Ectodermal cell (in vitro differentiated cells): ENCODE measurements around the gene NFKB1. TPM values are rescaled to one million over a fixed set of nuclear protein-coding genes. Genes with fewer than 3 reads are reported as not detected.
A peak's percentile ranks its signal among the peaks of the same experiment; 100 is the strongest.

Experiments
- H3K27ac ChIP-seq: 2 replicates; pipeline ENCODE4 v1.7.0; 2013; ENCODE audit warnings: mild to moderate bottlenecking, low read depth, low read length; ENCODE audit not compliant: insufficient read depth, poor library complexity, severe bottlenecking
- H3K27me3 ChIP-seq: 2 replicates; pipeline ENCODE4 v1.7.0; 2013; ENCODE audit warnings: mild to moderate bottlenecking, low read length; ENCODE audit not compliant: insufficient read depth, control insufficient read depth, poor library complexity, severe bottlenecking
- H3K36me3 ChIP-seq: one replicate; pipeline ENCODE4 v1.7.0; 2013; ENCODE audit warnings: low read length; ENCODE audit not compliant: control insufficient read depth, insufficient read depth
- H3K4me1 ChIP-seq: one replicate; pipeline ENCODE4 v1.7.0; 2013; ENCODE audit warnings: low read length; ENCODE audit not compliant: control insufficient read depth, insufficient read depth
- H3K4me3 ChIP-seq: 2 replicates; pipeline ENCODE4 v1.7.0; 2013; ENCODE audit warnings: low read depth, low read length, control low read depth; ENCODE audit not compliant: insufficient read depth
- H3K9me3 ChIP-seq: 2 replicates; pipeline ENCODE4 v1.7.0; 2013; ENCODE audit warnings: mild to moderate bottlenecking, low read length, moderate library complexity; ENCODE audit not compliant: control insufficient read depth
- WGBS, 2 experiments: methylation state at CpG; one replicate each; pipeline ENCODE4 v1.1.7; 2013; ENCODE audit warnings: missing lambda C conversion rate in 2 of 2; 5-methylcytosine and 5-hydroxymethylcytosine counted together
- polyA plus RNA-seq, 4 experiments: library from polyadenylated mRNA; stranded (reverse); fragments of 50-300 nt; gene quantifications; one replicate each; pipeline ENCODE4 v1.2.3, GENCODE V29; 2013

The NFKB1 gene
- 7.8 TPM for polyA plus RNA-seq (2013, experiment 1 of 4)
- 4.9 TPM for polyA plus RNA-seq (2013, experiment 2 of 4)
- polyA plus RNA-seq (2013, experiment 3 of 4), result 5.0 TPM
- polyA plus RNA-seq (2013, experiment 4 of 4), result 6.1 TPM

GRCh38 chr4:102500696-102501446 is at the start of gene NFKB1:
Gene NFKB1 (plus strand): TSS chr4:102501359. CDS start chr4:102525519, 24,160 bp downstream.
- H3K4me1 ChIP-seq, result no peaks in the 10 kb centered on the region
- no peaks in the 10 kb centered on the region for H3K36me3 ChIP-seq
- 6% methylated on average over 63 of the region's 63 CpGs for WGBS, 2 experiments
- no peaks in the 10 kb centered on the region for H3K9me3 ChIP-seq
- H3K27ac ChIP-seq, result peak within 1 kb of the TSS; percentile 64
- H3K27me3 ChIP-seq, result peaks cover 14% of the 10 kb centered on the region
- peak within 1 kb of the TSS; percentile 73 for H3K4me3 ChIP-seq

- 96 to 100% methylated on average over 1 of the region's 1 CpG for WGBS, 2 experiments
- H3K4me1 ChIP-seq, result no peaks in the 10 kb centered on the region
- H3K27ac ChIP-seq, result no peak overlapping the region
- H3K9me3 ChIP-seq, result no peaks in the 10 kb centered on the region
- no peak overlapping the region for H3K4me3 ChIP-seq
- no peaks in the 10 kb centered on the region for H3K27me3 ChIP-seq
- H3K36me3 ChIP-seq, result no peaks in the 10 kb centered on the region
Measured at GRCh38 chr4:102452854-102453253, 48.3 kb upstream of the NFKB1 start.

- no peak overlapping the region for H3K4me3 ChIP-seq
- no peaks in the 10 kb centered on the region for H3K9me3 ChIP-seq
- H3K27ac ChIP-seq, result no peak overlapping the region
- no peaks in the 10 kb centered on the region for H3K36me3 ChIP-seq
- H3K27me3 ChIP-seq, result no peaks in the 10 kb centered on the region
- WGBS, 2 experiments, result 93% methylated on average over 3 of the region's 3 CpGs
- H3K4me1 ChIP-seq, result no peaks in the 10 kb centered on the region
Measured at GRCh38 chr4:102453827-102454226, 47.3 kb upstream of the NFKB1 start.

- Histone ChIP-seq H3K36me3 (no peaks in the 10 kb centered on the region), H3K27ac (no peak overlapping the region), H3K4me1 (no peaks in the 10 kb centered on the region), H3K27me3 (no peaks in the 10 kb centered on the region), H3K4me3 (no peak overlapping the region), H3K9me3 (no peaks in the 10 kb centered on the region)
- no CpG with 5 or more reads among the region's 1 CpG for WGBS, 2 experiments
Measured at GRCh38 chr4:102454268-102454667, 46.9 kb upstream of the NFKB1 start.

DNA sequence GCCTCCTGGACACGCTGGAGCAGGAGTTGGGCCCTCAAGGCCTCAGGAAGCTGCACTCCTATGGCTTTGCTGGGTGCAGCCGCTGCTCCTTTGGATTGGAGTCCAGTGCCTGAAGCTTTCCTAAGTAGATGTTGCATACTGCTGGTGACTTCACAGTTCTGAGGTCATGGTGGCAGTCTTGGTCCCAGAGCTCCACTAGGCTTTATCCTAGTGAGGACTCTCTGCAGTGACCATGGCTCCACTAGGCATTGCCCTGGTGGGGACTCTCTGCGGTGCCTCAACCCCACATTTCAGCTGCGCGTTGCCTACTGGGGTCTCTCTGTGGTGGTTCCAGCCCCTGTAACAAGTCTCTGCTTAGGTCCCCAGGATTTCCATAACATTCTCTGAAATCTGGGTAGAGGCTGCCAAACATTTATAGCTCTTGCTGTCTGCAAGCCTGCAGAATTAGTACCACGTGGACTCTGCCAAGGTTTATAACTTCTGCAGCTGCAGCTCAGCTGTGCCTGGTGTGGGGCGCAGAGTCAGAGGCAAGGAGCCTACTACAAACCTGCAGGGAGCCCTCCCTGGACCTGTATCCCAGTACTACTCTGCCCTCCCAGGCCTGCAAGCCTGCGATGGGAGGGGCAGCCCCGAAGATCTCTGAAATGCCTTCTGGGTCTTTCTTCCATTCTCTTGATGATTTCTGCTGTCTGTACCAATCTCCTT is 46.0 kb upstream of the NFKB1 start:
- H3K9me3 ChIP-seq, result no peaks in the 10 kb centered on the region
- no peaks in the 10 kb centered on the region for H3K27me3 ChIP-seq
- WGBS, 2 experiments, result 86 to 87% methylated on average over 9 of the region's 9 CpGs
- H3K27ac ChIP-seq, result no peak overlapping the region
- H3K36me3 ChIP-seq, result no peaks in the 10 kb centered on the region
- no peaks in the 10 kb centered on the region for H3K4me1 ChIP-seq
- H3K4me3 ChIP-seq, result no peak overlapping the region

GRCh38 chr4:102455750-102456149 is 45.4 kb upstream of the NFKB1 start:
- 78 to 85% methylated on average over 3 of the region's 3 CpGs for whole genome bisulfite sequencing, 2 experiments
- H3K36me3 ChIP-seq, result no peaks in the 10 kb centered on the region
- no peak overlapping the region for H3K27ac ChIP-seq
- no peaks in the 10 kb centered on the region for H3K9me3 ChIP-seq
- H3K4me3 ChIP-seq, result no peak overlapping the region
- H3K27me3 ChIP-seq, result no peaks in the 10 kb centered on the region
- H3K4me1 ChIP-seq, result no peaks in the 10 kb centered on the region

DNA sequence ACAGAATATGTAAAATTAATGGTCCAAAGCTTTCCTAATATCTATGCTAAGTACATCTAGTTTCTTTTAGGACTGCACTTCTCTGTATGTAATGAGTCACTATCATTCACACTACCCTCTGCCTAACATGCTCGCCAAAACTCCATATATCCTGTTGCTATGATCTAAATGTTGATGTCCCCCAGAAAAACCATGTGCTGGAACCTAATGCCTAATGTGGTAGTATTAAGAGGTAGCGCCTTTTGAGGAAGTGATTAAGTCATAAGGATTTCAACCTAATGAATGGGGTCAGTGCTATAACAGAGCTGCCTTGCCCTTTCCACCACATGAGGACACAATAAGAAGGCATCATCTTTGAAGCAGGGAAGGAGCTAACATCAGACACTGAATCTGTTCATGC is 34.9 kb upstream of the NFKB1 start:
- 97 to 98% methylated on average over 2 of the region's 2 CpGs for WGBS, 2 experiments
- no peaks in the 10 kb centered on the region for H3K36me3 ChIP-seq
- no peaks in the 10 kb centered on the region for H3K27me3 ChIP-seq
- H3K4me1 ChIP-seq, result no peaks in the 10 kb centered on the region
- H3K4me3 ChIP-seq, result no peak overlapping the region
- H3K27ac ChIP-seq, result no peak overlapping the region
- H3K9me3 ChIP-seq, result no peaks in the 10 kb centered on the region

- H3K4me3 ChIP-seq, result no peak overlapping the region
- no peak overlapping the region for H3K27ac ChIP-seq
- H3K9me3 ChIP-seq, result no peaks in the 10 kb centered on the region
- WGBS, 2 experiments, result 100% methylated on average over 1 of the region's 1 CpG; no CpG with 5 or more reads in 1 of the 2 experiments
- H3K36me3 ChIP-seq, result no peaks in the 10 kb centered on the region
- no peaks in the 10 kb centered on the region for H3K4me1 ChIP-seq
- H3K27me3 ChIP-seq, result no peaks in the 10 kb centered on the region
Measured at GRCh38 chr4:102469806-102470205, 31.4 kb upstream of the NFKB1 start.

- 90% methylated on average over 1 of the region's 1 CpG for WGBS, 2 experiments
- no peak overlapping the region for H3K4me3 ChIP-seq
- no peaks in the 10 kb centered on the region for H3K9me3 ChIP-seq
- no peaks in the 10 kb centered on the region for H3K36me3 ChIP-seq
- H3K4me1 ChIP-seq, result no peaks in the 10 kb centered on the region
- H3K27me3 ChIP-seq, result no peaks in the 10 kb centered on the region
- H3K27ac ChIP-seq, result no peak overlapping the region
Measured at GRCh38 chr4:102472441-102473013, 28.6 kb upstream of the NFKB1 start.

DNA sequence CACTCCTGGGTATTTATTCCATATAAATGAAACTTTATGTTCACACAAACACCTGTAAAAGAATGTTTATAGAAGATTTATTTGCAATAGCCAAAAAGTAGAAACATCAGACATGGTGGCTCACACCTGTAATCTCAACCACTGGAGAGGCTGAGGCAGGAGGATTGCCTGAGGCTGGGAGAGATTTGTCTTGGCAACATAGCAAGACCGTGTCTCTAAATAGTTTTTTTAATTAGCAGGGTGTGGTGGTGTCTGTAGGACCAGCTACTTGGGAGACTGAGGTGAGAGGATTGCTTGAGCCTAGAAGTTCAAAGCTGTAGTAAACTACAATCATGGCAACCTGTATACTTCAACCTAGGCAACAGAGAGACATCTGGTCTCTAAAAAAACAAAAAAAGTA is 27.7 kb upstream of the NFKB1 start:
- no peaks in the 10 kb centered on the region for H3K27me3 ChIP-seq
- 78 to 94% methylated on average over 1 of the region's 1 CpG for WGBS, 2 experiments

More for the DNA sequence above, 27.7 kb upstream of the NFKB1 start:
- no peaks in the 10 kb centered on the region for H3K9me3 ChIP-seq
- H3K27ac ChIP-seq, result no peak overlapping the region
- no peak overlapping the region for H3K4me3 ChIP-seq
- no peaks in the 10 kb centered on the region for H3K4me1 ChIP-seq
- no peaks in the 10 kb centered on the region for H3K36me3 ChIP-seq
